Sigmoid colon (tissue), 7 donors: ENCODE measurements around the gene MIDN. TPM values are rescaled to one million over a fixed set of nuclear protein-coding genes. Genes with fewer than 3 reads are reported as not detected.

Experiments
- DNase-seq: peaks from one replicate; pipeline ENCODE4 v3.0.0-alpha.2; 2019
- H3K27ac ChIP-seq, 4 donors: fragments of 200-600 bp; sonication (generic); one replicate each; pipeline ENCODE4 v1.5.1; 2016 to 2019; ENCODE audit warnings: mild to moderate bottlenecking in 1 of 4
- H3K27me3 ChIP-seq, 3 donors: fragments of 200-600 bp; sonication (generic); one replicate each; pipeline ENCODE4 v1.5.1; 2019; ENCODE audit warnings: mild to moderate bottlenecking in 1 of 3
- H3K36me3 ChIP-seq, 4 donors: fragments of 200-600 bp; sonication (generic); one replicate each; pipeline ENCODE4 v1.5.1; 2016 to 2019
- H3K4me1 ChIP-seq, 4 donors: fragments of 200-600 bp; sonication (generic); one replicate each; pipeline ENCODE4 v1.5.1; 2017 to 2019
- H3K4me3 ChIP-seq, 4 donors: fragments of 200-600 bp; sonication (generic); one replicate each; pipeline ENCODE4 v1.5.1; 2017 to 2019; ENCODE audit warnings: mild to moderate bottlenecking in 2 of 4, moderate library complexity in 1 of 4
- H3K9me3 ChIP-seq, 4 donors: fragments of 200-600 bp in 3 of 4; sonication (generic) in 3 of 4; one replicate each; pipeline versions ENCODE4 v1.5.1 to v1.6.1; 2013 to 2019
- EP300 ChIP-seq, 4 donors: sonication (generic); formaldehyde crosslinking; IDR thresholded peaks; one replicate each; pipeline ENCODE4 v1.6.1; 2017; ENCODE audit warnings: antibody characterized with exemption in 4 of 4
- POLR2A ChIP-seq, 2 donors: fragments of 450-650 bp; IDR thresholded peaks; one replicate each; pipeline ENCODE4 v1.6.1; 2016; ENCODE audit warnings: antibody characterized with exemption in 2 of 2, mild to moderate bottlenecking in 2 of 2, moderate library complexity in 2 of 2
- POLR2AphosphoS5 ChIP-seq, 4 donors: sonication (generic); formaldehyde crosslinking; IDR thresholded peaks; one replicate each; pipeline ENCODE4 v1.6.1; 2017; ENCODE audit warnings: antibody characterized with exemption in 4 of 4
- WGBS, 2 donors: extraction: QIAGEN DNeasy Blood & Tissue Kit; methylation state at CpG; one replicate each; pipeline ENCODE4 v1.1.7; 2013; 5-methylcytosine and 5-hydroxymethylcytosine counted together
- intact Hi-C: fragments of 100-400 bp; cut with DNase I; formaldehyde crosslinking; loops from one replicate; pipeline ENCODE4 v1.15.1; 2023
- polyA plus RNA-seq, 3 donors: library from polyadenylated mRNA; stranded (reverse); fragments of 200-250 nt; gene quantifications; one replicate each; pipeline ENCODE4 v1.2.3, GENCODE V29; 2013
- total RNA-seq, 4 donors: library from RNA; depleted of rRNA; stranded (reverse); fragments of >200 nt; gene quantifications; one replicate each; pipeline ENCODE4 v1.1.0, GENCODE V29; 2016
- TF ChIP-seq, protein P1 (sequence below), 4 experiments: fragments of 450-650 bp in 3 of 4; fragments of 200-600 bp in 1 of 4; IDR thresholded peaks; one replicate each; pipeline ENCODE4 v1.5.1; 2016 to 2019; ENCODE audit warnings: antibody characterized with exemption in 4 of 4, mild to moderate bottlenecking in 3 of 4, moderate library complexity in 2 of 4
- donor health status: healthy with polysubstance abuse.
- donor health status: Bipolar disorder and iron deficiency.
- donor health status: healthy.

MIDN gene
- total and polyA plus RNA-seq, 7 donors = 14.6 to 87.0 (median 42.1) TPM

DNA sequence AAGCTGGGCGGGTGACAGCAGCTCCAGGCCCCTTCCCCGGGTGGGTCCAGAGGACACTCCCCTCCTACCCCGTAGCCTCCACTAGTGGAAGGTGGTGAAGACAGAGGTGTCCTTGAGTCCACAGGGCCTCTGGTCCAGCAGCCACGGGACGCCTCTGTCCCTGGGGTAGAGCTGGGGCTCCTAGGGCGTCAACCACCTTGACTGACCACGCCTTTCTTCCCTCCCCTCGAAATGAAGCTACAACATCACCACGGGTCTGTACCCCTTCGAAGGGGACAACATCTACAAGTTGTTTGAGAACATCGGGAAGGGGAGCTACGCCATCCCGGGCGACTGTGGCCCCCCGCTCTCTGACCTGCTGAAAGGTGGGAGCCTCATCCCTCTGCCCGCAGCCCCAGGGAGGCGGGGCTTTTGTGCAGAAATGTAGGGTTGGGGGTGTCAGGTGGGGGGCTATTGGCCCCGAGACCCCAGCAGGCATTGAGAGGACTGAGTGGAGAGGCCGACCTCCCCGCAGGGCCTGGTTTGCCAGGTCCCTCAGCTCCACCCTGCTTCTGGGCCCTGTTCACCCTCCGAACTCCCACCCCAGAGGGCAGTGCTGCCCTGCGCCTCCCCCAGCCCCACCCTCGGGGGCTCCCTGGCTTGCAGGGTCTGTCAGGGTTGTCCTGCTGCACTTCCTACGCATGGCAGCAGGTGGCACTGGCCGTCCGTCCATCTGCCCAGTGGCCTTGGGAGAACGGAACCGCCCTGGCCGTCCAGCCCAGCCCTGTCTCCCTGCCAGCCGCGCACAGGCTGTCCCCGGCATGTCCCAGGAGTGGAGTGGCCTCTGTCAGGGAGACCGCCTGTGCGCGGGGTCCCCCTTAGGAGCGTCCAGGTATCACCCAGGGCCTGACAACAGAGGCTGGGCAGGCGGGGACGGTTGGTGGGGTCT lies 27.1 kb upstream of the MIDN start:
- Histone ChIP-seq H3K9me3 (no peaks in the 10 kb centered on the region), H3K27ac (peak overlapping the region in 2 of 4 donors; percentile 5 to 57), H3K36me3 (peaks cover 13 to 67% (median 38%) of the 10 kb centered on the region in 4 donors), H3K4me1 (peaks cover 0 to 66% (median 51%) of the 10 kb centered on the region in 4 donors), H3K4me3 (no peak overlapping the region), H3K27me3 (no peaks in the 10 kb centered on the region)
- no peak for TF ChIP-seq EP300 (IDR thresholded peaks at IDR 0.05)
- TF ChIP-seq, protein P1, sequence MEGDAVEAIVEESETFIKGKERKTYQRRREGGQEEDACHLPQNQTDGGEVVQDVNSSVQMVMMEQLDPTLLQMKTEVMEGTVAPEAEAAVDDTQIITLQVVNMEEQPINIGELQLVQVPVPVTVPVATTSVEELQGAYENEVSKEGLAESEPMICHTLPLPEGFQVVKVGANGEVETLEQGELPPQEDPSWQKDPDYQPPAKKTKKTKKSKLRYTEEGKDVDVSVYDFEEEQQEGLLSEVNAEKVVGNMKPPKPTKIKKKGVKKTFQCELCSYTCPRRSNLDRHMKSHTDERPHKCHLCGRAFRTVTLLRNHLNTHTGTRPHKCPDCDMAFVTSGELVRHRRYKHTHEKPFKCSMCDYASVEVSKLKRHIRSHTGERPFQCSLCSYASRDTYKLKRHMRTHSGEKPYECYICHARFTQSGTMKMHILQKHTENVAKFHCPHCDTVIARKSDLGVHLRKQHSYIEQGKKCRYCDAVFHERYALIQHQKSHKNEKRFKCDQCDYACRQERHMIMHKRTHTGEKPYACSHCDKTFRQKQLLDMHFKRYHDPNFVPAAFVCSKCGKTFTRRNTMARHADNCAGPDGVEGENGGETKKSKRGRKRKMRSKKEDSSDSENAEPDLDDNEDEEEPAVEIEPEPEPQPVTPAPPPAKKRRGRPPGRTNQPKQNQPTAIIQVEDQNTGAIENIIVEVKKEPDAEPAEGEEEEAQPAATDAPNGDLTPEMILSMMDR (IDR thresholded peaks at IDR 0.05) = peak; percentile 9 to 59 (median 49)
- DNase-seq = peak; percentile 83
- intact Hi-C loops = loop anchor here (2.0 kb wide), 1 partner anchor 16 kb away; no protein-coding TSS in a partner anchor
- 71 to 82% methylated on average over 38 of the region's 38 CpGs for WGBS, 2 donors

DNA sequence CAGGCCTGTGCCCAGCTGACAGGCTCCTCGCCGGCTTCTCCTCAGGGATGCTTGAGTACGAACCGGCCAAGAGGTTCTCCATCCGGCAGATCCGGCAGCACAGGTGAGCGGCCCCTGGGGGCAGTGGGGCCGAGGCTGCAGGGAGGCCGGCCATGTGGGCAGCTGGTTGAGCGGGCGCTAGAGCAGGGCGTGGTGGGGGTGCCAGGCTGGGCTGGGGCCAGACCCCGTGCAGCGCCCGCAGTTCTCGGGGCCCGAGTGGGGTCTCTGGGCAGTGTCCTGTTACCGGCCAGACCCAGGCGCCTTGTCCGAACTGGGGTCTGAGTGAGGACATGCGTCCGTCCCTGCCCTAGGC lies 26.5 kb upstream of the MIDN start:
- H3K36me3 ChIP-seq = peaks cover 13 to 73% (median 44%) of the 10 kb centered on the region in 4 donors
- H3K4me3 ChIP-seq = no peak overlapping the region
- TF ChIP-seq POLR2A (IDR thresholded peaks at IDR 0.05) = no peak
- TF ChIP-seq, protein P1 (IDR thresholded peaks at IDR 0.05) = no peak
- no peak for TF ChIP-seq EP300 (IDR thresholded peaks at IDR 0.05)
- TF ChIP-seq POLR2AphosphoS5 (IDR thresholded peaks at IDR 0.05) = no peak
- H3K27me3 ChIP-seq = no peaks in the 10 kb centered on the region
- DNase-seq = no peak
- WGBS, 2 donors = 92 to 95% methylated on average over 22 of the region's 22 CpGs
- H3K9me3 ChIP-seq = no peaks in the 10 kb centered on the region
- peaks cover 0 to 60% (median 45%) of the 10 kb centered on the region in 4 donors for H3K4me1 ChIP-seq
- peak overlapping the region in 1 of 4 donors; percentile 57 for H3K27ac ChIP-seq
- intact Hi-C loops = loop anchor here (2.0 kb wide), 1 partner anchor 15 kb away; no protein-coding TSS in a partner anchor

DNA sequence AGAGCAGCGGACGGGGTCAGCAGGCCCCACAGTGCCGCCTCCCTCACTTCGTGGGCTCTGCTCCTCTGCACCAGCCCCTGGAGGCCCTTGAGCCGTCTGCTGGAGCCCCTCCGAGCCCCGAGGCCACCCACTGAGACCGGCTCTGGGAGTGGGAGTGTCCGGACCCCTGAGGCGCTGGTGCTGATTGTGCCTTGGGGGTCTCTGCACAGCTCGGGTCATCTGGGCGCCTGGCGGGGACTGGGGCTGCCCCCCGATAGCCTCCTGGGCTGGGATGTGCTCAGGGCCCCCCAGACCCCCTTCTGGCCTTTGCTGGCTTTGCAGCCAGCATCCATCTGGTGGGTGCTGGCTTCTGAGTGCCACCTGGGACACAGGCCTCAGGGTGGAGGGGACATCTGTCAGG lies 26.0 kb upstream of the MIDN start:
- WGBS, 2 donors = 93 to 96% methylated on average over 14 of the region's 14 CpGs
- H3K9me3 ChIP-seq = no peaks in the 10 kb centered on the region
- no peaks in the 10 kb centered on the region for H3K27me3 ChIP-seq
- TF ChIP-seq POLR2A (IDR thresholded peaks at IDR 0.05) = no peak
- no peak overlapping the region for H3K4me3 ChIP-seq
- DNase-seq = no peak
- H3K27ac ChIP-seq = peak overlapping the region in 1 of 4 donors; percentile 57
- intact Hi-C loops = no loop called here
- peaks cover 0 to 55% (median 41%) of the 10 kb centered on the region in 4 donors for H3K4me1 ChIP-seq
- peaks cover 13 to 78% (median 49%) of the 10 kb centered on the region in 4 donors for H3K36me3 ChIP-seq

DNA sequence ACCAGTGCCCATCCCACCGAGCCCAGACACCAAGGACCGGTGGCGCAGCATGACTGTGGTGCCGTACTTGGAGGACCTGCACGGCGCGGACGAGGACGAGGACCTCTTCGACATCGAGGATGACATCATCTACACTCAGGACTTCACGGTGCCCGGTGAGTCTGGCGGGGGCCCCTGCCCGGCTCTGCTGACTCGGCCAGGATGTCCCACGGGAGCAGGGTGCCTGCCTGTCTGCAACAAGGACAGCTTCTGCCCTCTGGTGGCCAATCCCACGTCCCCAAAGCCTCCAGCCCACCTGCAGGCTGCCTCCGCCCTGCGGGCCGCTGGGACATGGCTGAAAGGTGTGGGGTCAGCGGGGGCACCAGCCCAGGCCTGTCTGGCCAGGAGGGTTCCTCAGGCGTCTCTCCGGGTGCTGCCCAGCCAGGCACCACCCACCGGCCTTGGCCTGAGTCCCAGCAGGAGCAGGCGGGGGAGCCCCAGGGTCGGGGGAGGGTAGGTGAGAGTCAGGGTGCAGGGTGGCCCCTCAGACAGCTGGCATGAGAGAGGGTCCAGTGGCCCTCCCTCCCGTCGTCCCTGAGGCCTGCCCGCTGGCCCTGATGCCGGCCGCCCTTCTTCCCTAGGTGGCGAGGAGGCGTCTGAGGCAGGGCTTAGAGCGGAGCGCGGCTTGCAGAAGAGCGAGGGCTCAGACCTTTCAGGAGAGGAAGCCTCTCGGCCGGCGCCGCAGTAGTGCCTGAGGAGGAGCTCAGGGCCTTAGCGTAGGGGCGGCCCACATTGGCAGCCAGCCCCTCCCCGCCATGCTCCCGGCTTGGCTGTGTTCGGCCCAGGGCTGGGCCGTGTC lies 25.1 kb upstream of the MIDN start:
- Histone ChIP-seq H3K4me1 (peaks cover 0 to 46% (median 32%) of the 10 kb centered on the region in 4 donors), H3K36me3 (peaks cover 13 to 87% (median 53%) of the 10 kb centered on the region in 4 donors), H3K27ac (no peak overlapping the region)

More for the DNA sequence above, 25.1 kb upstream of the MIDN start:
- Histone ChIP-seq H3K9me3 (no peaks in the 10 kb centered on the region), H3K27me3 (no peaks in the 10 kb centered on the region), H3K4me3 (no peak overlapping the region)
- intact Hi-C loops = no loop called here
- no peak for DNase-seq
- 78 to 85% methylated on average over 48 of the region's 48 CpGs for WGBS, 2 donors
- TF ChIP-seq POLR2A (IDR thresholded peaks at IDR 0.05) (no peak), EP300 (IDR thresholded peaks at IDR 0.05) (no peak)
- TF ChIP-seq, protein P1 (IDR thresholded peaks at IDR 0.05) = peak in 2 of 4 experiments; percentile 12 to 16
